ENCODE measurements around the gene NAE1.

GRCh38 chr16:66832661-66833305, 2.0 kb upstream of the NAE1 start:
- TF ChIP-seq GATA2 (IDR thresholded peaks at IDR 0.05; ENCODE audit: low read depth, low read length) = no peak
- TF ChIP-seq GATA3 (IDR thresholded peaks at IDR 0.05; ENCODE audit: low read depth, low read length) = no peak
